Measurements from ENCODE around the gene DLG2. TPM values are rescaled to one million over a fixed set of nuclear protein-coding genes. Genes with fewer than 3 reads are reported as not detected.

The DLG2 gene
- total RNA-seq, 1 donor from 2014 or later = 2.1 TPM

DNA sequence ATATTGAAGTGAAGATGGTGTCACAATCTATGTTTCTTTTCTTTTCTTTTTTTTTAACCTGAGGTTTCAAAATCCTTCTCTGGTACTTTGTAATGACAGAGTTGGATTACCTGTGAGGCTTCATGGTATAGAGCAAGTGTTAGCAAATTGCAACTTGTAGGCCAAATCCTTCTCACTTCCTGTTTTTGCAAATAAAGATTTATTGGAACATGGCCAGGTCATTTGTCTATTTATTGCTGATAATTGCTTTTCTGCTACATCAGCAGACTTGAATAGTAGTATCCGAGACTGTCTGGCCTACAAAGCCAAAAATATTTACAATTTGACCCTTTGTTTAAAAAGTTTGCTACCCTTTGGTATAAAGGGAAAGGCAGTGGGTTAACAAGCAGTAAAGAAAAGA is 1281.5 kb downstream of the DLG2 start:
- no peaks in the 10 kb centered on the region for H3K4me1 Mint-ChIP-seq
- H3K36me3 Mint-ChIP-seq (ENCODE audit: low read depth) = no peaks in the 10 kb centered on the region
- no peak for DNase-seq (ENCODE audit: low read depth, low spot score)
- H3K27ac Mint-ChIP-seq (ENCODE audit: unreplicated experiment) = no peak overlapping the region
- no peaks in the 10 kb centered on the region for H3K9me3 Mint-ChIP-seq
- TF ChIP-seq, protein P1, sequence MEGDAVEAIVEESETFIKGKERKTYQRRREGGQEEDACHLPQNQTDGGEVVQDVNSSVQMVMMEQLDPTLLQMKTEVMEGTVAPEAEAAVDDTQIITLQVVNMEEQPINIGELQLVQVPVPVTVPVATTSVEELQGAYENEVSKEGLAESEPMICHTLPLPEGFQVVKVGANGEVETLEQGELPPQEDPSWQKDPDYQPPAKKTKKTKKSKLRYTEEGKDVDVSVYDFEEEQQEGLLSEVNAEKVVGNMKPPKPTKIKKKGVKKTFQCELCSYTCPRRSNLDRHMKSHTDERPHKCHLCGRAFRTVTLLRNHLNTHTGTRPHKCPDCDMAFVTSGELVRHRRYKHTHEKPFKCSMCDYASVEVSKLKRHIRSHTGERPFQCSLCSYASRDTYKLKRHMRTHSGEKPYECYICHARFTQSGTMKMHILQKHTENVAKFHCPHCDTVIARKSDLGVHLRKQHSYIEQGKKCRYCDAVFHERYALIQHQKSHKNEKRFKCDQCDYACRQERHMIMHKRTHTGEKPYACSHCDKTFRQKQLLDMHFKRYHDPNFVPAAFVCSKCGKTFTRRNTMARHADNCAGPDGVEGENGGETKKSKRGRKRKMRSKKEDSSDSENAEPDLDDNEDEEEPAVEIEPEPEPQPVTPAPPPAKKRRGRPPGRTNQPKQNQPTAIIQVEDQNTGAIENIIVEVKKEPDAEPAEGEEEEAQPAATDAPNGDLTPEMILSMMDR (conservative IDR thresholded peaks at IDR 0.05) = no peak
- H3K27me3 Mint-ChIP-seq (ENCODE audit: low read depth) = no peaks in the 10 kb centered on the region
- no peak overlapping the region for H3K4me3 Mint-ChIP-seq

DNA sequence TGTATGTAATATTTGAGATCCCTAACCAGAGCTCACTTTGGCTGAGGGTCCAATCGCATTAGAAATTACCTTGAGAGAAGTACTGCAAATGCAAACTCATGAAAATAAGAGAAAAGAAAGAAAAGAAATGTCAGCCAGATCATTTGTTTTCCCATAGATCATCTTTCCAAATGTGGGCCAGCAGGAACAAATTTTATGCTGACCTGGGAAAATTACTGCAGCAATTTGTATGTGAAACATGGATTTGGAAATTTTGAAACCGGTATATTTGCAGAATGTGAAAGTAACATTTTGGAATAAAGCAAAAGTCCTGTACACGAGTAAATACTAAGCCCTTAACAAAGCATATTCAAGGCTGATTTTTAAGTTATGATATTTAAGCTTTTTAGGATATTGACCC is 1282.1 kb downstream of the DLG2 start:
- no peak overlapping the region for H3K27ac Mint-ChIP-seq (ENCODE audit: unreplicated experiment)
- TF ChIP-seq, protein P1 (conservative IDR thresholded peaks at IDR 0.05) = no peak
- no peaks in the 10 kb centered on the region for H3K27me3 Mint-ChIP-seq (ENCODE audit: low read depth)
- H3K4me1 Mint-ChIP-seq = no peaks in the 10 kb centered on the region
- H3K4me3 Mint-ChIP-seq = no peak overlapping the region
- H3K36me3 Mint-ChIP-seq (ENCODE audit: low read depth) = no peaks in the 10 kb centered on the region
- no peak for DNase-seq (ENCODE audit: low read depth, low spot score)
- H3K9me3 Mint-ChIP-seq = no peaks in the 10 kb centered on the region

DNA sequence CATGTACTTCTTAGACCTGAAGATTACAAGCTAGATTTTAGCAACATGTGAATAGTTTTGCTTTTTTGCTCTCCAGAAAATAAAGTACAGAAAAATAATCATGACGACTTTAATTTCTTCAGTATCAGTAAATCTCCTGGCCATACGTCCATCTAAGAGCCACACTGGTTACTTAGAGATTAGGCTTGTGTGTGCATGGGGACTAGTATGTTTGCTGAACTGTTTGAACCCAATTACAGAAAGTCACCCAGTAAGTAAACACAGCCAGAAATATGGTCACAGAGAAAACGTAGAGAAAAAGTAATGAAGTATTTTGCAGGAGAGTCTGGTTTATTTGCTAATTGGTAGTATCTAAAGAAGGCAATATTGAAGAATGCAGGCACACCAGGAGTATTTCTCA is 1287.3 kb downstream of the DLG2 start:
- H3K27me3 Mint-ChIP-seq (ENCODE audit: low read depth) = no peaks in the 10 kb centered on the region

DNA sequence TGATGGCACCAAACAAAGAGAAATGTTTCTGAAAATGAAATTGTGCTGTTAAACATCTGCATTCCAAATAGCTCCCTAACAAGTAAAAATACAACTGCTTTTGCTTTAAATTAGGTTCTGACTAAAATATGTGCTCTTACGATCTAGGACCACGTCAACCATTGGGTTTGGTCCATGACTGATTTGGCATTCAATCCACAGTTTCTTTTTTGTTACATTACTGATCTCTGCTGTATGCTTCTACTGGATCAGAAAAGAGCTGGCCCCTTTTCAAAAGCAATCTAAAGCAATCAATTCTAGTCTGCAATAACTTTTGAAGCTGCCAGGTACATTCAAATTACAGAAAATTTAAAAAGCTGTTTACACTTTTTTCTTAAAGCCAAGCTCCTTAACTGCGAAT is 1293.9 kb downstream of the DLG2 start:
- H3K27ac Mint-ChIP-seq (ENCODE audit: unreplicated experiment) = no peak overlapping the region
- H3K27me3 Mint-ChIP-seq (ENCODE audit: low read depth) = no peaks in the 10 kb centered on the region
- no peaks in the 10 kb centered on the region for H3K4me1 Mint-ChIP-seq
- no peak for DNase-seq (ENCODE audit: low read depth, low spot score)
- H3K4me3 Mint-ChIP-seq = no peak overlapping the region
- no peaks in the 10 kb centered on the region for H3K9me3 Mint-ChIP-seq
- TF ChIP-seq, protein P1 (conservative IDR thresholded peaks at IDR 0.05) = no peak
- H3K36me3 Mint-ChIP-seq (ENCODE audit: low read depth) = no peaks in the 10 kb centered on the region

More for the DNA sequence above, 1287.3 kb downstream of the DLG2 start:
- Mint-ChIP-seq H3K9me3 (no peaks in the 10 kb centered on the region), H3K27ac (ENCODE audit: unreplicated experiment) (no peak overlapping the region), H3K4me1 (no peaks in the 10 kb centered on the region), H3K36me3 (ENCODE audit: low read depth) (no peaks in the 10 kb centered on the region), H3K4me3 (no peak overlapping the region)
- TF ChIP-seq, protein P1 (conservative IDR thresholded peaks at IDR 0.05) = no peak
- no peak for DNase-seq (ENCODE audit: low read depth, low spot score)

DNA sequence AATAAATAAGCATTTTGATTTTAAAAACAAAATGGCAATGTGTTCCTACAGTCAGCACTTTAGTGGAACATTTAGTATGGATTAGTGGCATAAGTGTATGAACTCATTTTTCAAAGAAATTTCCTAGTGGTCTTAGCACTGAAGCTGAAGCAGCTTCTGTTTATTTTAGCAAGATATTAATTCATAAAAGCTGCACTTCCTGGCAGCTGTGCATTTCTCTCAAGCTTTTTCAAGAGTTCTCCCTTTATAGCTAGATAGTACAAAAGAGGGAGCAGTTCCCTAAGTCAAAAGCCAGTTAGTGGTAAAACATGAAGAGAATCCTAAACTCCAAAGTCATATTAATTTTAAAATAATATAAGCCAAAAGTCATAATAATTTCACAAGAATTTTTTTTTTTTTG is 1304.9 kb downstream of the DLG2 start:
- no peak overlapping the region for H3K27ac Mint-ChIP-seq (ENCODE audit: unreplicated experiment)
- peaks cover 4% of the 10 kb centered on the region for H3K4me1 Mint-ChIP-seq
- no peaks in the 10 kb centered on the region for H3K36me3 Mint-ChIP-seq (ENCODE audit: low read depth)
- no peaks in the 10 kb centered on the region for H3K9me3 Mint-ChIP-seq
- no peaks in the 10 kb centered on the region for H3K27me3 Mint-ChIP-seq (ENCODE audit: low read depth)
- no peak overlapping the region for H3K4me3 Mint-ChIP-seq
- no peak for DNase-seq (ENCODE audit: low read depth, low spot score)
- TF ChIP-seq, protein P1 (conservative IDR thresholded peaks at IDR 0.05) = no peak

DNA sequence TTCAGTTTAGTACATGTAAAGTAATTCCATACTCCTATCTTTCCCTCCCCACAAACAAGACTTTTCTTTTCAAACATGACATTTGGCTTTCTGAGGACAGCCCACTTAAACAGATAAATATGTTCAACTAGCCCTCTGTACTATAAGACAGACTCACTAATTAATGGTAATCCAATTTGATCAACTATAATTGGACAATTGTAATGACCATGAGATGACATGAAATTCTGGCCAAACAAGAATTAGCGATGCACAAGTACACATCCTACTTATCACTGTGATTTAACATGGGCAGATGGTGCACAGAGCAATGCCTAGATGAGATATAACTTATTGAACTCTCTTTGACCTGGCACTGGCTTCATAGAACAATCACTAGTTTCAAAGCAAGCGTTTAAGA is 1307.3 kb downstream of the DLG2 start:
- TF ChIP-seq, protein P1 (conservative IDR thresholded peaks at IDR 0.05) = no peak
- Mint-ChIP-seq H3K9me3 (no peaks in the 10 kb centered on the region), H3K27me3 (ENCODE audit: low read depth) (no peaks in the 10 kb centered on the region), H3K4me1 (peaks cover 8% of the 10 kb centered on the region), H3K36me3 (ENCODE audit: low read depth) (no peaks in the 10 kb centered on the region), H3K27ac (ENCODE audit: unreplicated experiment) (no peak overlapping the region), H3K4me3 (no peak overlapping the region)
- DNase-seq (ENCODE audit: low read depth, low spot score) = no peak
